Trophoblast cell (in vitro differentiated cells and primary cell): ENCODE measurements around the gene OSBPL3.

Source experiments
- DNase-seq, 2 donors: peaks; one replicate each; pipeline ENCODE4 v3.0.0-alpha.2; 2016
- H2AFZ ChIP-seq: 2 replicates; pipeline ENCODE4 v1.6.1; 2013; ENCODE audit warnings: low read length, moderate library complexity, mild to moderate bottlenecking; ENCODE audit not compliant: insufficient read depth, poor library complexity
- H2AK5ac ChIP-seq: 2 replicates; pipeline ENCODE4 v1.6.1; 2013; ENCODE audit warnings: mild to moderate bottlenecking, low read length
- H2BK120ac ChIP-seq: 2 replicates; pipeline ENCODE4 v1.6.1; 2013; ENCODE audit warnings: low read length, mild to moderate bottlenecking, moderate library complexity; ENCODE audit not compliant: insufficient read depth, poor library complexity
- H2BK12ac ChIP-seq: 2 replicates; pipeline ENCODE4 v1.6.1; 2013; ENCODE audit warnings: mild to moderate bottlenecking, low read length, moderate library complexity
- H2BK5ac ChIP-seq: 2 replicates; pipeline ENCODE4 v1.6.1; 2013; ENCODE audit warnings: low read length, low read depth, moderate library complexity, mild to moderate bottlenecking; ENCODE audit not compliant: poor library complexity
- H3K14ac ChIP-seq: 2 replicates; pipeline ENCODE4 v1.6.1; 2013; ENCODE audit warnings: mild to moderate bottlenecking, low read length
- H3K18ac ChIP-seq: 2 replicates; pipeline ENCODE4 v1.6.1; 2013; ENCODE audit warnings: mild to moderate bottlenecking, low read length
- H3K23ac ChIP-seq: 2 replicates; pipeline ENCODE4 v1.6.1; 2013; ENCODE audit warnings: low read length
- H3K27ac ChIP-seq: 2 replicates; pipeline ENCODE4 v1.5.1; 2013; ENCODE audit warnings: low read depth, mild to moderate bottlenecking, inconsistent platforms, low read length, moderate library complexity
- H3K27me3 ChIP-seq: 2 replicates; pipeline ENCODE4 v1.6.1; 2013; ENCODE audit warnings: inconsistent platforms, mild to moderate bottlenecking, low read length, moderate library complexity; ENCODE audit not compliant: insufficient read depth
- H3K36me3 ChIP-seq, 2 experiments: 1 replicate in 1 of 2; 2 replicates in 1 of 2; pipeline ENCODE4 v1.6.1; 2013; ENCODE audit warnings: low read length in 2 of 2, mild to moderate bottlenecking in 2 of 2, moderate library complexity in 1 of 2; ENCODE audit not compliant: insufficient read depth in 2 of 2, control insufficient read depth in 1 of 2
- H3K4ac ChIP-seq: 2 replicates; pipeline ENCODE4 v1.6.1; 2013; ENCODE audit warnings: low read depth, mild to moderate bottlenecking, low read length, moderate library complexity
- H3K4me1 ChIP-seq, 2 experiments: 1 replicate in 1 of 2; 2 replicates in 1 of 2; pipeline ENCODE4 v1.6.1; 2013; ENCODE audit warnings: low read length in 2 of 2, mild to moderate bottlenecking in 2 of 2, moderate library complexity in 1 of 2; ENCODE audit not compliant: insufficient read depth in 2 of 2, control insufficient read depth in 1 of 2
- H3K4me2 ChIP-seq: 2 replicates; pipeline ENCODE4 v1.6.1; 2013; ENCODE audit warnings: inconsistent platforms, mild to moderate bottlenecking, low read length, moderate library complexity
- H3K4me3 ChIP-seq: 2 replicates; pipeline ENCODE4 v1.5.1; 2013; ENCODE audit warnings: mild to moderate bottlenecking, low read depth, low read length, inconsistent platforms
- H3K79me1 ChIP-seq: one replicate; pipeline ENCODE4 v1.6.1; 2013; ENCODE audit warnings: low read length
- H3K79me2 ChIP-seq: 2 replicates; pipeline ENCODE4 v1.6.1; 2013; ENCODE audit warnings: low read length, mild to moderate bottlenecking; ENCODE audit not compliant: control insufficient read depth, insufficient read depth, poor library complexity
- H3K9ac ChIP-seq: 2 replicates; pipeline ENCODE4 v1.6.1; 2013; ENCODE audit warnings: mild to moderate bottlenecking, low read length
- H3K9me3 ChIP-seq: 2 replicates; pipeline ENCODE4 v1.6.1; 2013; ENCODE audit warnings: low read depth, mild to moderate bottlenecking, control low read depth, inconsistent platforms, low read length; ENCODE audit not compliant: insufficient read depth
- H4K12ac ChIP-seq: 2 replicates; pipeline ENCODE4 v1.6.1; 2013; ENCODE audit warnings: low read depth, mild to moderate bottlenecking, low read length, moderate library complexity
- H4K8ac ChIP-seq: 2 replicates; pipeline ENCODE4 v1.6.1; 2013; ENCODE audit warnings: low read depth, mild to moderate bottlenecking, low read length, moderate library complexity
- H4K91ac ChIP-seq: one replicate; pipeline ENCODE4 v1.6.1; 2013; ENCODE audit warnings: low read depth, mild to moderate bottlenecking, low read length, moderate library complexity
- WGBS: extraction: QIAGEN DNeasy Blood & Tissue Kit; methylation state at CpG from one replicate; pipeline ENCODE4 v1.1.7; 2013; ENCODE audit warnings: missing lambda C conversion rate; ENCODE audit not compliant: insufficient read length, insufficient coverage; ENCODE audit errors: extremely low coverage; 5-methylcytosine and 5-hydroxymethylcytosine counted together

Gene OSBPL3

GRCh38 chr7:24831240-24831639, 148.7 kb downstream of the OSBPL3 start:
- H2BK5ac ChIP-seq = no peak overlapping the region
- H3K79me2 ChIP-seq = no peaks in the 10 kb centered on the region
- peak in 1 of 2 donors; percentile 9 for DNase-seq
- WGBS = no CpG with 5 or more reads among the region's 4 CpGs
- H3K27ac ChIP-seq = no peak overlapping the region
- H2AK5ac ChIP-seq = no peak overlapping the region
- peaks cover 0 to 3% of the 10 kb centered on the region in 2 experiments for H3K36me3 ChIP-seq
- no peak overlapping the region for H3K9ac ChIP-seq
- H3K27me3 ChIP-seq = no peaks in the 10 kb centered on the region
- no peak overlapping the region for H2BK12ac ChIP-seq
- H3K9me3 ChIP-seq = no peaks in the 10 kb centered on the region
- H3K18ac ChIP-seq = no peak overlapping the region
- H3K79me1 ChIP-seq = no peaks in the 10 kb centered on the region
- H3K23ac ChIP-seq = no peak overlapping the region
- H3K4ac ChIP-seq = no peak overlapping the region
- H4K91ac ChIP-seq = no peak overlapping the region
- H3K14ac ChIP-seq = no peak overlapping the region
- no peak overlapping the region for H3K4me3 ChIP-seq
- H4K8ac ChIP-seq = no peak overlapping the region
- no peak overlapping the region for H2BK120ac ChIP-seq
- no peak overlapping the region for H4K12ac ChIP-seq
- H3K4me2 ChIP-seq = no peak overlapping the region
- no peak overlapping the region for H2AFZ ChIP-seq
- peaks cover 3% of the 10 kb centered on the region in 2 experiments for H3K4me1 ChIP-seq

- Histone ChIP-seq H3K79me1 (no peaks in the 10 kb centered on the region), H3K4me2 (no peak overlapping the region), H3K79me2 (no peaks in the 10 kb centered on the region), H3K9me3 (no peaks in the 10 kb centered on the region), H3K9ac (no peak overlapping the region), H4K12ac (no peak overlapping the region), H2BK12ac (no peak overlapping the region), H4K8ac (no peak overlapping the region), H2AFZ (no peak overlapping the region), H3K4me3 (no peak overlapping the region), H2AK5ac (no peak overlapping the region), H2BK5ac (no peak overlapping the region), H3K4me1 (peaks cover 4 to 7% of the 10 kb centered on the region in 2 experiments), H3K27me3 (no peaks in the 10 kb centered on the region), H3K14ac (no peak overlapping the region), H2BK120ac (no peak overlapping the region), H3K36me3 (peaks cover 0 to 3% of the 10 kb centered on the region in 2 experiments), H3K23ac (no peak overlapping the region), H4K91ac (no peak overlapping the region), H3K27ac (no peak overlapping the region), H3K4ac (no peak overlapping the region), H3K18ac (no peak overlapping the region)
- WGBS = no CpG with 5 or more reads among the region's 9 CpGs
- no peak for DNase-seq
Observed at GRCh38 chr7:24830440-24831050, 149.4 kb downstream of the OSBPL3 start.

- peaks cover 4 to 7% of the 10 kb centered on the region in 2 experiments for H3K4me1 ChIP-seq
- peaks cover 0 to 3% of the 10 kb centered on the region in 2 experiments for H3K36me3 ChIP-seq
- no peak overlapping the region for H3K4me2 ChIP-seq
- no peak overlapping the region for H3K18ac ChIP-seq
- H3K14ac ChIP-seq = no peak overlapping the region
- no peak overlapping the region for H2AFZ ChIP-seq
- no peak overlapping the region for H3K27ac ChIP-seq
- H4K8ac ChIP-seq = no peak overlapping the region
- no peaks in the 10 kb centered on the region for H3K27me3 ChIP-seq
- no peak overlapping the region for H4K12ac ChIP-seq
- no peak overlapping the region for H2BK12ac ChIP-seq
- no peak overlapping the region for H2AK5ac ChIP-seq
- no peak overlapping the region for H4K91ac ChIP-seq
- no peak overlapping the region for H3K23ac ChIP-seq
- H3K9me3 ChIP-seq = no peaks in the 10 kb centered on the region
- no peaks in the 10 kb centered on the region for H3K79me1 ChIP-seq
- H3K4ac ChIP-seq = no peak overlapping the region
- DNase-seq = no peak
- no CpG with 5 or more reads among the region's 2 CpGs for WGBS
- H2BK120ac ChIP-seq = no peak overlapping the region
- H2BK5ac ChIP-seq = no peak overlapping the region
- no peak overlapping the region for H3K9ac ChIP-seq
- H3K4me3 ChIP-seq = no peak overlapping the region
- no peaks in the 10 kb centered on the region for H3K79me2 ChIP-seq
Observed at GRCh38 chr7:24829787-24830186, 150.2 kb downstream of the OSBPL3 start.

GRCh38 chr7:24828891-24829661, 150.9 kb downstream of the OSBPL3 start:
- no peak overlapping the region for H2BK12ac ChIP-seq
- H3K27me3 ChIP-seq = no peaks in the 10 kb centered on the region
- H3K9me3 ChIP-seq = no peaks in the 10 kb centered on the region
- peaks cover 4 to 7% of the 10 kb centered on the region in 2 experiments for H3K4me1 ChIP-seq
- H3K9ac ChIP-seq = no peak overlapping the region
- H3K23ac ChIP-seq = no peak overlapping the region
- no peak for DNase-seq
- H3K79me2 ChIP-seq = no peaks in the 10 kb centered on the region
- no peak overlapping the region for H4K8ac ChIP-seq
- no peak overlapping the region for H3K27ac ChIP-seq
- H4K12ac ChIP-seq = no peak overlapping the region
- H2BK5ac ChIP-seq = no peak overlapping the region
- H3K14ac ChIP-seq = no peak overlapping the region
- no peak overlapping the region for H2AK5ac ChIP-seq
- no CpG with 5 or more reads among the region's 1 CpG for WGBS
- no peak overlapping the region for H2AFZ ChIP-seq
- no peak overlapping the region for H3K4ac ChIP-seq
- H2BK120ac ChIP-seq = no peak overlapping the region
- H3K36me3 ChIP-seq = no peaks in the 10 kb centered on the region
- H3K4me3 ChIP-seq = no peak overlapping the region
- no peak overlapping the region for H4K91ac ChIP-seq
- no peak overlapping the region for H3K18ac ChIP-seq
- H3K4me2 ChIP-seq = no peak overlapping the region
- no peaks in the 10 kb centered on the region for H3K79me1 ChIP-seq
